ENCODE results near the gene RTRAF.

Gene RTRAF

GRCh38 chr14:51989293-51990234 is at the start of gene RTRAF:
Gene RTRAF (plus strand): TSS chr14:51989546. CDS start chr14:51989640, 94 bp downstream.
- peak; percentile 68 for DNase-seq (ENCODE audit: low read depth, low spot score)
- peak within 1 kb of the TSS; percentile 58 for H3K27ac ChIP-seq

DNA sequence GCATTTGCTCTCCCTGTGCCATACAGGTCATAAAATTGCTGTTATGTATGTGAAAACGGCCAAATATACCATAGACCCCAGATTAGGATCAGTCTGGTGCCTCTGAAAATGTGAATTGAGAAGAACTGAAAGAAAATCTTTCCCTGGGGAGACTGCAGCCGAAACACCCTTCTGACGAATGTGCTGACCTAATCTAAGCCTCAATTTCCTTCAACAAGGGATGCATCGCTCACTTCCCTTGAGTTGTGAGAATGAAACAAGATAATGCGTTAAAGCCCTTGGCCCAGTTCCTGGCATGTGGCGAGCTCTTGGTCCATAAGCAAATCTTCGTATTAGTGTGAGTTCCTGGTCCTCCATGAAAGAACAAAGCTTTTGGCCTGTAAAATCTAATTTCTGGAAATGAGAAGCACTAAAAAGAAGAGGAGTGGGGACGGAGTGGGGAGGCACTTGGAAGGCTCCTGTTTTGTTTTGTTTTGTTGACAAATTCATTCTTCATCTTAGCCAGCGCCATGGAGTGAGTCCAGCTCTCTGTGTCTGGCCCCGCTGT is 49.5 kb upstream of the RTRAF start:
- no peak overlapping the region for H3K27ac ChIP-seq
- no peak for DNase-seq (ENCODE audit: low read depth, low spot score)

- DNase-seq (ENCODE audit: low read depth, low spot score), result no peak
- no peak overlapping the region for H3K27ac ChIP-seq
These were observed 46.4 kb upstream of the RTRAF start for GRCh38 chr14:51942971-51943370.

GRCh38 chr14:51950007-51950406 is 39.3 kb upstream of the RTRAF start:
- H3K27ac ChIP-seq, result no peak overlapping the region
- DNase-seq (ENCODE audit: low read depth, low spot score), result no peak

- no peak overlapping the region for H3K27ac ChIP-seq
- DNase-seq (ENCODE audit: low read depth, low spot score), result no peak
These were observed 37.7 kb upstream of the RTRAF start for GRCh38 chr14:51951656-51952055.

DNA sequence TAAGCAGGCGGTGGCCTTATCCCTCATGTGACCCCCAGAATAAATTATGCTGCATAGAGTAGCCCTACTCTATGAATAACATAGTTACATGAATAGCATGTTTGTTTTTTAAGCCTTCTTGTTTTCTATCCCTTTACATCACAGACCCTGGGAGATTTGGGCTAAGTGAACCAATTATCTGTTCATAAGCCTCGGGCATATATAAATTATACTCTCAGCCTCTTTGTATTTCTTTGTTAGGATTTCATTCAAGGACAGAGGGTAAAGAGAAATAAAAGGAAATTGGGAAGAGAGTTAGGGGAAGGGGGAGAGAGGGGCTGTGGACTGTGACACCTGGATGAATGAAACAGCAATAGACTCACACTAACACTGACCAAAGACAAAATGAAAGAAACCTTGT is 35.3 kb upstream of the RTRAF start:
- no peak for DNase-seq (ENCODE audit: low read depth, low spot score)
- no peak overlapping the region for H3K27ac ChIP-seq

DNA sequence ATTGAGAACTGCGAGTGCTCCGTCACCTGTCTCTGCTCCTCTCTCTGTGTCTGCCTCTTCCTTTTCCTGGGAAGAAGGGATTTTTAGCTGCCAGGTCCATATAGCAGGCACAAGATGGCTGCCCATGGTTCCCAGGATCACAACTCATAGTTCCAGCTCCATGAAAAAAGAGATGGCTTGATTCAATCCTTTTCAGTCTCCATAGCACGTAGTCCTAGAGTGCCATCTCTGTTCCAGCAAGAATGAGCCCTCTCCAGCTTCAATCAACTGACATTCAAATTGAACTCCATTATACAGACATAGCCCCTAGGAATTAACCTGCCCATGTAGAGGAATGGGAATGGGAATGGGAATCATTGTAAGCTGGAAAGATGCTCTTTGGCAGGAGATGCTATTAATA is 34.7 kb upstream of the RTRAF start:
- H3K27ac ChIP-seq, result no peak overlapping the region
- no peak for DNase-seq (ENCODE audit: low read depth, low spot score)

DNA sequence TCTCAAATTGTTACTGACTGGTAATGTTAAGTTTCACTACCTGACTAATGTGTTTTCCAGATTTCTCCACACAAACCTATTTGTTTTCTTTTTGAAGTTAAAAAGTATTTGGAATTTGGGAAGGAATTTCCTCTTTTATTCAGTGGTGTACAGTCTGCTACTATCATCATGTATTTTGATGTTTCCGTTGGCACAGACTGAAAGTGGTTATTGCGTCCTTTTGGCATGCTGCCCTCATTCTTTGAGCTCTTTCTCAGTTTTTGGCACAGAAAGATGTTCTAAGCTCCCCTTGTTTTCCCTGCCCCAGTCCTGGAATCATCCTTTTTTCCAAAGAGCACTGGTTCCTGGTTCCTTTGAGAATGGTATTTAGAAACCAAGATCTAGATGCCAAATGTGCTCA is 31.4 kb upstream of the RTRAF start:
- no peak overlapping the region for H3K27ac ChIP-seq
- DNase-seq (ENCODE audit: low read depth, low spot score), result no peak

DNA sequence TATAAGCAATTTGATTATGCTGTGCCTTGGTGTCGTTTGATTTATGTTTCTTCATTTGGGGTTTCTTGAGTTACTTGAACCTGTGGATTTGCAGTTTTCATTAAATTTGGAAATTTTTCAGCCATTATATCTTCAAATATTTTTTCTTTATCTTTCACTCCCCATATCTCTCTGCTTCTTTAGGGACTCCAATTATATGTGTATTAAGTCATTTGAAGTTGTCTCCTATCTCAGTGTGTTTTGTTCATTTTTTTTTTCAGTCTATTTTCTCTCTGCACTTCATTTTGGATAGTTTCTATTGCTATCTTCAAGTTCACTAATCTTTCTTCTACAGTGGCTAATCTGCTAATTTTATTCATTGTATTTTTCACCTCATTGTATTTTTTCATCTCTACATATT is 29.4 kb upstream of the RTRAF start:
- no peak overlapping the region for H3K27ac ChIP-seq
- no peak for DNase-seq (ENCODE audit: low read depth, low spot score)

- DNase-seq (ENCODE audit: low read depth, low spot score), result no peak
- H3K27ac ChIP-seq, result no peak overlapping the region
These were observed 28.5 kb upstream of the RTRAF start for GRCh38 chr14:51960866-51961265.

GRCh38 chr14:51962711-51963110 is 26.6 kb upstream of the RTRAF start:
- H3K27ac ChIP-seq, result no peak overlapping the region
- DNase-seq (ENCODE audit: low read depth, low spot score), result no peak

DNA sequence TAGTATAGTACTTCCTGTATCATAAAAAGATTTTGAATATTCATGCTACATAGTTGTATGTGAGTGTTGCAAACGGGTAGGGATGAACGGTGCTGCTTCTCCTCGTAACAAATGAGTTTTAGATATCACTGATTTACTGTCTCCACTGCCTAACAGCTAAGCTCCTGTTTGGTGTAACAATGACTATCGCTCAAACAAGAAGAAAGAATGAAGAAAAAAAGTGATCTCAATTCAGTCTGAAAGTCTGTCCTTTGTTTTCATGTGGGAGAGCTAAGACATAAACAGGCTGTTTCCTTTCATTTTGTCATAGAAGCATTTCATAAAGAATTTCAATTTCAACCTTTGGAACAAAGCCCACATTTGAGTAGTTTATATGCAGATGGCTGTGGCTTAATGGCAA is 26.1 kb upstream of the RTRAF start:
- no peak for DNase-seq (ENCODE audit: low read depth, low spot score)
- H3K27ac ChIP-seq, result no peak overlapping the region

- no peak for DNase-seq (ENCODE audit: low read depth, low spot score)
- no peak overlapping the region for H3K27ac ChIP-seq
These were observed 21.8 kb upstream of the RTRAF start for GRCh38 chr14:51967521-51967920.

GRCh38 chr14:51969852-51970540 is 19.4 kb upstream of the RTRAF start:
- no peak for DNase-seq (ENCODE audit: low read depth, low spot score)
- no peak overlapping the region for H3K27ac ChIP-seq

- DNase-seq (ENCODE audit: low read depth, low spot score), result no peak
- H3K27ac ChIP-seq, result no peak overlapping the region
These were observed 16.8 kb upstream of the RTRAF start for GRCh38 chr14:51972566-51972965.

GRCh38 chr14:51977075-51977474 is 12.3 kb upstream of the RTRAF start:
- no peak for DNase-seq (ENCODE audit: low read depth, low spot score)
- H3K27ac ChIP-seq, result no peak overlapping the region

DNA sequence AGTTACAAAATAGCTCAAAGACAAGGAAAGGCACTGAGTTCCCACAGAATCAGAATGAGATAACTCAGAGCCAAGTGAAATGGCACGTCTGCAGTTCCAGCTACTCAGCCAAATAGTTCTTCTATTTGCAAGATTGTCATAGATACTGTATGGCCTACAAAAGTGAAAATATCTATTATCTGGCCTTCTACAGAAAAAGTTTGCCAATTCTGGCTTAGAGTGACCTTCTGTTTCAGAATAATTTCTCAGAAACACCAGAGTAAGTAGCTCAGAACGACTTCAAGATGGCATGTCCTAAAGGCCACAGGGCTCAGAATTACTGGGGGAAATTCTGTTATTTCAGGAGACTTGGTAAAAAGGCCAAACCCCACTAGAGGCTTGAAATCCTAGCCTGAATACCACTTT is 10.7 kb upstream of the RTRAF start:
- H3K27ac ChIP-seq, result no peak overlapping the region
- no peak for DNase-seq (ENCODE audit: low read depth, low spot score)

DNA sequence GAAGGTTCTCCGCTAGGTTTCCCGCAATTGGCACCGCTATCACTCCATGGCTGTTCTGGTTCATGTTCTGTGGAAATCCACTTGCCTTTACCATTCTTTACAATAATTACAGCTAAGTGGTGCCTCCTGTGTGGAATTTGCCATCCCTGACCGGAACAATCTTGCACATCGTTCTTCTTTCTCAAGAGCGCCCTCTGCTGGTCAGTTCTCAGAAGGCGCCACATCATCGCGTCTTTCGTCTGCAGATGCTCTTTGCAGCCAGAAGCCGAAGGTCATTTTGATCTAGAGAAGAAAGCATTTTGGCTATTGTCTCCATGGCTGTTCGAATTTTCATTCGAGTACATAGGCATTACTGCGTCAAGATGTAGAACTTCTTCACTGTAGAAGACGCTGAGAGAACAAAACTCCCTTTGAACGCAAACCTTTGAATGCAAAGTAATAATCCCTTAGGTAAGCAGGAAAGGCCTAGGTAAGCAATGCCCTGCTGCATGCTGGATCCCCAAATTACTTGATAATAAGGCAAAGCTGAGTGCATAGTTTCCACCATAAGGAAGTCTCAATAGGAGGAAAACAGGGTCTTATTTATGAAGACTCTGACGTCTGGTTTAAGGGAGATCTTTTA is 10.1 kb upstream of the RTRAF start:
- no peak overlapping the region for H3K27ac ChIP-seq
- no peak for DNase-seq (ENCODE audit: low read depth, low spot score)

- H3K27ac ChIP-seq, result no peak overlapping the region
- DNase-seq (ENCODE audit: low read depth, low spot score), result no peak
These were observed 8.0 kb upstream of the RTRAF start for GRCh38 chr14:51981218-51981854.

GRCh38 chr14:51988221-51988620 is 1.1 kb upstream of the RTRAF start:
- H3K27ac ChIP-seq, result no peak overlapping the region
- DNase-seq (ENCODE audit: low read depth, low spot score), result no peak
